ENCODE data around the gene MTNR1A. TPM values are rescaled to one million over a fixed set of nuclear protein-coding genes. Genes with fewer than 3 reads are reported as not detected.

MTNR1A gene
- total and polyA plus RNA-seq, 2 of the 4 experiments (the other 2 are of a cell fraction): not detected

DNA sequence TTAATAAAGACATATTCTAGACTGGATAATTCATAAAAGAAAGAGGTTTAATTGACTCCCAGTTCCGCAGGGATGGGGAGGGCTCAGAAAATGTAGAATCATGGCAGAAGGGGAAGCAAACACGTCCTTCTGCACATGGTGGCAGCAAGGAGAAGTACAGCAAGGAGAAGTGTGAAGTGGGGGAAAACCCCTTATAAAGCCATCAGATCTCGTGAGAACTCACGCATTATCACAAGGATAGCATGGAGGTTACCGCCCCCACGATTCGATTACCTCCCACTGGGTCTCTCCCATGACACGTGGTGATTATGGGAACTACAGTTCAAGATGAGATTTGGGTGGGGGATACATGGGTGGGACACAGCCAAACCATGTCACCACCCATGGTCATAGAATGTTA is 58.3 kb downstream of the MTNR1A start:
- H3K4ac ChIP-seq (ENCODE audit: low read depth, low read length): no peak overlapping the region
- no peak overlapping the region for H4K8ac ChIP-seq (ENCODE audit: low read depth in 2 of 2, low read length in 2 of 2)
- H3K4me3 ChIP-seq (ENCODE audit: insufficient read depth, low read depth, low read length): no peak overlapping the region
- intact Hi-C loops (cut with micrococcal nuclease): no loop called here
- TF ChIP-seq BHLHE40 (IDR thresholded peaks at IDR 0.05; ENCODE audit: low read depth, low read length) (no peak), POLR2A (IDR thresholded peaks at IDR 0.05; ENCODE audit: low read depth, low read length) (no peak), RFX5 (IDR thresholded peaks at IDR 0.05; ENCODE audit: low read depth, low read length) (no peak), MAZ (IDR thresholded peaks at IDR 0.05; ENCODE audit: borderline replicate concordance, low read depth, low read length) (no peak), ELK1 (IDR thresholded peaks at IDR 0.05; ENCODE audit: borderline replicate concordance, low read depth, low read length) (no peak), MXI1 (IDR thresholded peaks at IDR 0.05; ENCODE audit: borderline replicate concordance, low read depth, low read length) (no peak), FOS (IDR thresholded peaks at IDR 0.05; ENCODE audit: low read depth, low read length) (no peak), SMC3 (IDR thresholded peaks at IDR 0.05; ENCODE audit: low read depth, low read length) (no peak)
- ChIA-PET POLR2A (ENCODE audit: unreplicated experiment) (no interaction called here), CTCF (no interaction called here)
- no peaks in the 10 kb centered on the region for H3K4me1 ChIP-seq (ENCODE audit: control insufficient read depth, insufficient read depth, low read length)
- H4K91ac ChIP-seq (ENCODE audit: insufficient read depth, low read depth, low read length): no peak overlapping the region
- H3K36me3 ChIP-seq (ENCODE audit: control insufficient read depth, insufficient read depth, low read length): no peaks in the 10 kb centered on the region
- H2AFZ ChIP-seq (replicated peaks; ENCODE audit: low read length, poor library complexity): no peak overlapping the region
- H3K79me1 ChIP-seq (ENCODE audit: low read depth in 1 of 2, low read length in 2 of 2): no peaks in the 10 kb centered on the region
- H2BK5ac ChIP-seq (ENCODE audit: low read depth, low read length, poor library complexity, severe bottlenecking): no peak overlapping the region
- H2AK9ac ChIP-seq (replicated peaks; ENCODE audit: low read depth, low read length, poor library complexity): no peak overlapping the region
- no peak for ATAC-seq (ENCODE audit: low read depth)
- H2BK15ac ChIP-seq (ENCODE audit: low read depth, low read length): no peak overlapping the region
- no peaks in the 10 kb centered on the region for H3K9me3 ChIP-seq (ENCODE audit: control insufficient read depth, insufficient read depth, low read length)
- H4K20me1 ChIP-seq (ENCODE audit: insufficient read depth, low read length): no peaks in the 10 kb centered on the region
- in situ Hi-C loops (cut with MboI; ENCODE audit: low sequenced_read_pairs): no loop called here
- no TSS peak for BruUV-seq (replicated peaks)
- H2AK5ac ChIP-seq (ENCODE audit: low read depth, low read length): no peak overlapping the region
- no peaks in the 10 kb centered on the region for H3K27me3 ChIP-seq (ENCODE audit: control insufficient read depth, insufficient read depth, low read length)
- no peak overlapping the region for H3K27ac ChIP-seq (ENCODE audit: insufficient read depth, low read length)
- dilution Hi-C loops (cut with HindIII; ENCODE audit: low sequenced_read_pairs, unreplicated experiment): no loop called here
- DNase-seq: no peak
- no peak overlapping the region for H4K5ac ChIP-seq (ENCODE audit: low read depth, low read length)
- H2BK20ac ChIP-seq (ENCODE audit: low read depth, low read length): no peak overlapping the region
- H3K56ac ChIP-seq (ENCODE audit: extremely low read depth, insufficient read depth, low read length): no peak overlapping the region
- no peak overlapping the region for H2BK120ac ChIP-seq (ENCODE audit: low read depth, low read length)
- no peak overlapping the region for H3K9ac ChIP-seq (ENCODE audit: low read depth, low read length)
- no peak overlapping the region for H3K23ac ChIP-seq (ENCODE audit: low read depth, low read length)
- no peak overlapping the region for H3K18ac ChIP-seq (ENCODE audit: low read depth, low read length)
- H3K9me1 ChIP-seq (ENCODE audit: insufficient read depth, low read length): no peaks in the 10 kb centered on the region
- WGBS, 2 experiments (ENCODE audit: extremely low coverage in 2 of 2, insufficient read length in 1 of 2): no CpG with 5 or more reads among the region's 8 CpGs
- no peak overlapping the region for H3K4me2 ChIP-seq (ENCODE audit: low read depth, low read length)
- no peak overlapping the region for H3K14ac ChIP-seq (replicated peaks; ENCODE audit: low read depth, low read length)

Data from IMR-90 (cell line).